ENCODE data around the gene CDC27.
A peak's percentile ranks its signal among the peaks of the same experiment; 100 is the strongest.

The CDC27 gene

GRCh38 chr17:47230864-47231263 is 41.8 kb upstream of the CDC27 start:
- Histone ChIP-seq H3K9me3 (ENCODE audit: control insufficient read depth, low read length) (no peaks in the 10 kb centered on the region), H4K91ac (ENCODE audit: low read length) (no peak overlapping the region), H3K27me3 (ENCODE audit: control insufficient read depth in 1 of 2, insufficient read depth in 1 of 2, low read length in 2 of 2) (no peaks in the 10 kb centered on the region), H3K18ac (ENCODE audit: low read depth in 1 of 2, low read length in 2 of 2) (no peak overlapping the region), H3K27ac (ENCODE audit: low read length, poor library complexity, severe bottlenecking) (no peak overlapping the region), H2BK12ac (ENCODE audit: low read length in 2 of 2) (peak overlapping the region; percentile 21 to 38), H2BK120ac (ENCODE audit: low read depth, low read length) (no peak overlapping the region), H3K4ac (ENCODE audit: low read depth in 1 of 2, low read length in 2 of 2) (peak overlapping the region in 1 of 2 experiments; percentile 47), H3K4me3 (ENCODE audit: insufficient read depth in 1 of 2, low read depth in 1 of 2, low read length in 2 of 2) (no peak overlapping the region), H2AK5ac (ENCODE audit: low read length, severe bottlenecking) (peak overlapping the region; percentile 33), H4K8ac (ENCODE audit: low read length) (peak overlapping the region; percentile 19), H2AFZ (ENCODE audit: low read depth, low read length) (no peak overlapping the region), H2BK15ac (ENCODE audit: low read depth, poor library complexity, severe bottlenecking) (no peak overlapping the region), H3K4me1 (ENCODE audit: control insufficient read depth, insufficient read depth, low read depth, low read length) (peaks cover 6% of the 10 kb centered on the region), H3K23ac (ENCODE audit: low read length in 2 of 2) (no peak overlapping the region), H3K14ac (ENCODE audit: low read length in 2 of 2) (no peak overlapping the region), H3K79me1 (replicated peaks; ENCODE audit: low read length, poor library complexity, severe bottlenecking) (no peaks in the 10 kb centered on the region), H3K4me2 (ENCODE audit: low read length, poor library complexity, severe bottlenecking) (no peak overlapping the region), H3K9ac (ENCODE audit: low read length) (peak overlapping the region; percentile 79), H3K36me3 (ENCODE audit: control insufficient read depth in 1 of 2, insufficient read depth in 2 of 2, low read depth in 1 of 2, low read length in 2 of 2) (no peaks in the 10 kb centered on the region), H2BK5ac (ENCODE audit: low read depth, low read length, poor library complexity, severe bottlenecking) (no peak overlapping the region)
- 94% methylated on average over 10 of the region's 10 CpGs for WGBS
- no peak for DNase-seq

GRCh38 chr17:47229535-47230443 is 40.7 kb upstream of the CDC27 start:
- peaks cover 6% of the 10 kb centered on the region for H3K4me1 ChIP-seq (ENCODE audit: control insufficient read depth, insufficient read depth, low read depth, low read length)
- peak overlapping the region; percentile 6 to 51 for H2BK12ac ChIP-seq (ENCODE audit: low read length in 2 of 2)
- H3K4me2 ChIP-seq (ENCODE audit: low read length, poor library complexity, severe bottlenecking), result no peak overlapping the region
- WGBS, result 15% methylated on average over 21 of the region's 22 CpGs
- H3K4ac ChIP-seq (ENCODE audit: low read depth in 1 of 2, low read length in 2 of 2), result no peak overlapping the region
- H4K91ac ChIP-seq (ENCODE audit: low read length), result peak overlapping the region; percentile 18
- H3K79me1 ChIP-seq (replicated peaks; ENCODE audit: low read length, poor library complexity, severe bottlenecking), result no peaks in the 10 kb centered on the region
- H2AFZ ChIP-seq (ENCODE audit: low read depth, low read length), result no peak overlapping the region
- no peaks in the 10 kb centered on the region for H3K27me3 ChIP-seq (ENCODE audit: control insufficient read depth in 1 of 2, insufficient read depth in 1 of 2, low read length in 2 of 2)
- no peak overlapping the region for H2BK15ac ChIP-seq (ENCODE audit: low read depth, poor library complexity, severe bottlenecking)
- H3K27ac ChIP-seq (ENCODE audit: low read length, poor library complexity, severe bottlenecking), result peak overlapping the region; percentile 49
- no peak overlapping the region for H2BK5ac ChIP-seq (ENCODE audit: low read depth, low read length, poor library complexity, severe bottlenecking)
- peak; percentile 97 for DNase-seq
- no peak overlapping the region for H3K14ac ChIP-seq (ENCODE audit: low read length in 2 of 2)
- peak overlapping the region; percentile 45 for H4K8ac ChIP-seq (ENCODE audit: low read length)
- peak overlapping the region; percentile 57 for H2BK120ac ChIP-seq (ENCODE audit: low read depth, low read length)
- H3K4me3 ChIP-seq (ENCODE audit: insufficient read depth in 1 of 2, low read depth in 1 of 2, low read length in 2 of 2), result peak overlapping the region in 1 of 2 experiments; percentile 67
- peak overlapping the region in 1 of 2 experiments; percentile 58 for H3K18ac ChIP-seq (ENCODE audit: low read depth in 1 of 2, low read length in 2 of 2)
- H2AK5ac ChIP-seq (ENCODE audit: low read length, severe bottlenecking), result peak overlapping the region; percentile 80
- H3K9me3 ChIP-seq (ENCODE audit: control insufficient read depth, low read length), result no peaks in the 10 kb centered on the region
- no peak overlapping the region for H3K23ac ChIP-seq (ENCODE audit: low read length in 2 of 2)
- H3K9ac ChIP-seq (ENCODE audit: low read length), result peak overlapping the region; percentile 79
- H3K36me3 ChIP-seq (ENCODE audit: control insufficient read depth in 1 of 2, insufficient read depth in 2 of 2, low read depth in 1 of 2, low read length in 2 of 2), result no peaks in the 10 kb centered on the region

- DNase-seq, result no peak
- peaks cover 9% of the 10 kb centered on the region for H3K4me1 ChIP-seq (ENCODE audit: control insufficient read depth, insufficient read depth, low read depth, low read length)
- no peak overlapping the region for H2AFZ ChIP-seq (ENCODE audit: low read depth, low read length)
- H2BK12ac ChIP-seq (ENCODE audit: low read length in 2 of 2), result peak overlapping the region; percentile 57 to 61
- H3K4me3 ChIP-seq (ENCODE audit: insufficient read depth in 1 of 2, low read depth in 1 of 2, low read length in 2 of 2), result no peak overlapping the region
- H3K9me3 ChIP-seq (ENCODE audit: control insufficient read depth, low read length), result no peaks in the 10 kb centered on the region
- WGBS, result 83% methylated on average over 2 of the region's 2 CpGs
- no peaks in the 10 kb centered on the region for H3K36me3 ChIP-seq (ENCODE audit: control insufficient read depth in 1 of 2, insufficient read depth in 2 of 2, low read depth in 1 of 2, low read length in 2 of 2)
- H3K9ac ChIP-seq (ENCODE audit: low read length), result peak overlapping the region; percentile 5
- H3K27me3 ChIP-seq (ENCODE audit: control insufficient read depth in 1 of 2, insufficient read depth in 1 of 2, low read length in 2 of 2), result no peaks in the 10 kb centered on the region
- H2BK120ac ChIP-seq (ENCODE audit: low read depth, low read length), result no peak overlapping the region
- no peak overlapping the region for H4K91ac ChIP-seq (ENCODE audit: low read length)
- no peaks in the 10 kb centered on the region for H3K79me1 ChIP-seq (replicated peaks; ENCODE audit: low read length, poor library complexity, severe bottlenecking)
- H3K4ac ChIP-seq (ENCODE audit: low read depth in 1 of 2, low read length in 2 of 2), result no peak overlapping the region
- no peak overlapping the region for H2BK5ac ChIP-seq (ENCODE audit: low read depth, low read length, poor library complexity, severe bottlenecking)
- no peak overlapping the region for H3K27ac ChIP-seq (ENCODE audit: low read length, poor library complexity, severe bottlenecking)
- H3K18ac ChIP-seq (ENCODE audit: low read depth in 1 of 2, low read length in 2 of 2), result no peak overlapping the region
- no peak overlapping the region for H4K8ac ChIP-seq (ENCODE audit: low read length)
- no peak overlapping the region for H2BK15ac ChIP-seq (ENCODE audit: low read depth, poor library complexity, severe bottlenecking)
- no peak overlapping the region for H3K4me2 ChIP-seq (ENCODE audit: low read length, poor library complexity, severe bottlenecking)
- H2AK5ac ChIP-seq (ENCODE audit: low read length, severe bottlenecking), result peak overlapping the region; percentile 96
- H3K14ac ChIP-seq (ENCODE audit: low read length in 2 of 2), result no peak overlapping the region
- no peak overlapping the region for H3K23ac ChIP-seq (ENCODE audit: low read length in 2 of 2)
Observed at GRCh38 chr17:47227862-47228261, 38.8 kb upstream of the CDC27 start.

- H2AFZ ChIP-seq (ENCODE audit: low read depth, low read length), result no peak overlapping the region
- H3K4ac ChIP-seq (ENCODE audit: low read depth in 1 of 2, low read length in 2 of 2), result no peak overlapping the region
- peak overlapping the region; percentile 25 to 29 for H2BK12ac ChIP-seq (ENCODE audit: low read length in 2 of 2)
- no peak overlapping the region for H3K23ac ChIP-seq (ENCODE audit: low read length in 2 of 2)
- H2AK5ac ChIP-seq (ENCODE audit: low read length, severe bottlenecking), result peak overlapping the region; percentile 1
- H3K4me3 ChIP-seq (ENCODE audit: insufficient read depth in 1 of 2, low read depth in 1 of 2, low read length in 2 of 2), result peak overlapping the region in 1 of 2 experiments; percentile 28
- peak overlapping the region in 1 of 2 experiments; percentile 4 for H3K18ac ChIP-seq (ENCODE audit: low read depth in 1 of 2, low read length in 2 of 2)
- no peaks in the 10 kb centered on the region for H3K36me3 ChIP-seq (ENCODE audit: control insufficient read depth in 1 of 2, insufficient read depth in 2 of 2, low read depth in 1 of 2, low read length in 2 of 2)
- no peak overlapping the region for H3K4me2 ChIP-seq (ENCODE audit: low read length, poor library complexity, severe bottlenecking)
- H3K79me1 ChIP-seq (replicated peaks; ENCODE audit: low read length, poor library complexity, severe bottlenecking), result no peaks in the 10 kb centered on the region
- peaks cover 9% of the 10 kb centered on the region for H3K4me1 ChIP-seq (ENCODE audit: control insufficient read depth, insufficient read depth, low read depth, low read length)
- no peak overlapping the region for H3K14ac ChIP-seq (ENCODE audit: low read length in 2 of 2)
- H2BK120ac ChIP-seq (ENCODE audit: low read depth, low read length), result no peak overlapping the region
- no peaks in the 10 kb centered on the region for H3K27me3 ChIP-seq (ENCODE audit: control insufficient read depth in 1 of 2, insufficient read depth in 1 of 2, low read length in 2 of 2)
- H3K9ac ChIP-seq (ENCODE audit: low read length), result peak overlapping the region; percentile 81
- peak overlapping the region; percentile 86 for H3K27ac ChIP-seq (ENCODE audit: low read length, poor library complexity, severe bottlenecking)
- H3K9me3 ChIP-seq (ENCODE audit: control insufficient read depth, low read length), result no peaks in the 10 kb centered on the region
- no peak overlapping the region for H4K8ac ChIP-seq (ENCODE audit: low read length)
- DNase-seq, result peak; percentile 67
- no peak overlapping the region for H4K91ac ChIP-seq (ENCODE audit: low read length)
- 97% methylated on average over 2 of the region's 2 CpGs for WGBS
- no peak overlapping the region for H2BK5ac ChIP-seq (ENCODE audit: low read depth, low read length, poor library complexity, severe bottlenecking)
- H2BK15ac ChIP-seq (ENCODE audit: low read depth, poor library complexity, severe bottlenecking), result no peak overlapping the region
Observed at GRCh38 chr17:47225911-47226688, 37.0 kb upstream of the CDC27 start.
